Measurements from ENCODE around the gene DNAH8.
A peak's percentile ranks its signal among the peaks of the same experiment; 100 is the strongest.
"Not testable (repeated sequence)": the region's sequence is repeated elsewhere in the genome, so short reads cannot be mapped to it uniquely, and the experiment has no call there.

The DNAH8 gene

DNA sequence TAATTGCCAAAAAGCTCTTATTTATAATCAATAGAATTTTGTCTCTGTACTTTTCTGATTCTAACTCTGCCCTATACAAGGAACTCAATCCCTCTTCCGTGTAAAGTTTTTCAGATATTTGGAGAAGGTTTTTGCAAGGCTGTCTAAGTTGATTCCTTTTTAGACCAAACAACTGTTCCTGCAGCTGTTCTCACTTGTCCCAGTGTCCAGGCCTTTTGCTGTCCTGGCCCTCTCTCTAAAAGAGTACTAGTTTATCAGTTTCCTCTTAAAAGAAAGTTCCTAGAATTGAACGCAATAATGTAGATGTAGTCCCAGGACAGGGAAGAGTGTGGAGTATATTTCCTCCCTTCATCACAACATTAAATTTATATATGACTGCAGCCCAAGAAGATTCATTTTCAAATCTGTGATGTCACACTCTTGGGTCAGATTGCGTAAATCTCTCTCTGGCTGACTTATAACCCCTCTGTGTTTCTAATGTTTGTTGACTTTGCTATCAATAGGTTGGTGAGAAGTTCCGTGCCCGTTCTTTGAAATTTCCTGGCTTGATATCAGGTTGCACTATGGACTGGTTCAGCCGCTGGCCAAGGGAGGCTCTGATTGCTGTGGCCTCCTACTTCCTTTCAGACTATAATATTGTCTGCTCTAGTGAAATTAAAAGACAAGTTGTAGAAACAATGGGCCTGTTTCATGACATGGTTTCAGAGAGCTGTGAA, 194.1 kb downstream of the DNAH8 start:
- DNase-seq: no peak

DNA sequence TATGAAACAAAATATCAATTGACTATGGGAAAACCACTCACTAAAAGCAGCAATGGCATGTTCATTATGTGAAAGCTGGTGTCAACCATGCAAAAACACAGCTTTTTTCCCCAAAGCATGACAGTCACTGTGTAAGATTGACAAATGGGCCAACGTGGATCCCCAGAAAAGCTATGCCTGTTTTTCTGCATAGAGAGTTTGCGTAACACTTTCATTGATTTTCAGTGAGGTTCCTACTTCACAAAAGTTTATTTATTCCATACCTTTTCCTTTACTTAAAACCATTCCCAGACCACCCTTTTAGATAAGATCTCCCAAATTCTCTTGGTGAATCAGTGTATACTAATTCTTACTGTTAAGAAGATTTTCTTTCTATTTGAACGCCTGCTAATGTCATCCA, 195.1 kb downstream of the DNAH8 start:
- no peak for DNase-seq

DNA sequence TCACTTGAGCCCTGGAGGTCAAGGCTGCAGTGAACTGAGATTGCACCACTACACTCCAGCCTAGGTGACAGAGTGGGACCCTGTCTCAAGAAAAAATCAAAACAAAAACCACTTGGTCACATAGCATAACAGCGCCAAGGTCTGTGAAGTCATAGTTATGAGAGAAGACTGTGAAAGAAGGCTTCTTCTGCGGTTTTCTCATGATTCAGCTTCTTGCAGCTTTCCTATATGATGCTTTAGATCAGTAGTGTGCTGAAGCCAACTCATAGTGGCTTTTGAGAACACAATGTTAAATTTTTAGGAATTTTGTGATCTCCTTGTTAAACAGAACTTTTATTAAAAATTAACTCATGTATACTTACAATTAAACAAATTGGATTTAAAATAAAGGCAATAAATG, 197.3 kb downstream of the DNAH8 start:
- no peak for DNase-seq

DNA sequence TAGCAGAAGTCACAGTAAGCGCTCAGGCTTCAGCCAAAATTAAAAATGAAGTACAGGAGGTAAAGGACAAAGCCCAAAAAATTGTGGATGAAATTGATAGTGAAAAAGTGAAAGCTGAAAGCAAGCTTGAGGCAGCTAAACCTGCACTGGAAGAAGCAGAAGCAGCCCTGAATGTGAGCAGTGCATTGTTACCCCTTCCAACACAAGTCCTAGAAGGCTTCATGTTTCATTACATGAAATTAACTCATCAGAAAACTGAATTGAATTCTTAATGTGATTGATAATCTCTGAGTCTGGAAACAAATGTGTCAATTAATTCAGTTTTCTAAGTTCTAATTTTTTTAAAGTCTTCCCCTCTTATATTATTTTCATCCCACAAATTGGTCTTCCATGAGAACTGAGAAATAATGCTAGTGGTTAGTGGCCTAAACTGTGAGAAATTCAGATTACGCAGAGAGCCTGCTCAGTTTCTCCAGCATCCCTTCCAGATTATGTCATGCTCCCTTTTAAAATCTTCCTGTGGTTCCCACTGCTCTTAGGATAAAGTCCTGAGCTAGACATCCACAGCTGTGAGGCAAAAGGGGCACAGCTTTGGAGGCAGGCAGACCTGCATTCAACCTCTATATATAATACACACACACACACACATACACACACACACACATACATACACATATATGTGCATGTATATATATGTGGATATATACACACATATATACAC, 200.3 kb downstream of the DNAH8 start:
- DNase-seq: no peak

DNA sequence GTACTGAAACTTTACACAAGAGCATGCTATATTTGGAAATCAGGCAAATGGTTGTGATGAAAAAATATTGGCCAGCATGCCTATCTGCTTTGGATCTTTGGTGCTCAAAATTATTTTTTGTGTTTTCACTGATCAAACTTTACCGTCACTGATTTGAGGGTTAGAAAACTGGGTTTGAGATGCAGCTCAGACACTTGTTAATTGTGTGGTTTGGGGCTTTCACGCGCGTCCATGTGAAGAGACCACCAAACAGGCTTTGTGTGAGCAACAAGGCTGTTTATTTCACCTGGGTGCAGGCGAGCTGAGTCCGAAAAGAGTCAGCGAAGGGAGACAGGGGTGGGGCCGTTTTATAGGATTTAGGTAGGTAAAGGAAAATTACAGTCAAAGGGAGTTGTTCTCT, 206.4 kb downstream of the DNAH8 start:
- DNase-seq: not testable (repeated sequence)

DNA sequence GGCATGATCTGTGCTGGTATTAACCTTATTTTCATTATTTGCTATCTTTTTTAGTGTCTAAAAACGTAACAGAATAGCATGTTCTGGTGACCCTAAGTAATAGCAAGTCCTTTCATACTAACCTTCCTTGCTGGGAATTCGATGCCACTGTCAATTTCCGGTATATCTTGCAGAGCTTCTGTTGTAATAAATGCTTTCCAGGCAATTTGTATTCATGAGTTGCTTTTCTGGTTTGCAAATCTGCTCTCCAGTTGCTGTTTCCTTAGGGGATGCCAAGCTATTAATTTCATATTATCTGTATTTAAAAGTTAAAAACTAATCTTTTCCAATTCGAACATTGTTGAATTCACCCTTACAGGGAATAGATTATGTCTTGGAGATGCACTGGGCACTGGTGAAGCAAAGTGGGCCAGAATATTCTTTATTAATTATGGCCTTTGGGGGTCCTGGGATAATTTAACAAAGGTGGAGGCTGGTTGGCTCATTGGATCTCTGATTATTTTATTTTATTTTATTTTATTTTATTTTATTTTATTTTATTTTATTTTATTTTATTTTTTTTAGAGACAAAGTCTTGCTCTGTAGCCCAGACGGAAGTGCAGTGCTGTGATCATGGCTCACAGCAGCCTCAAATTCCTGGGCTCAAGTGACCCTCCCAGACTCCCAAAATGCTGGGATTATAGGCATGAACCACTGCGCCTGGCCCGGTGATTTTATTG, 209.8 kb downstream of the DNAH8 start:
- no peak for DNase-seq

DNA sequence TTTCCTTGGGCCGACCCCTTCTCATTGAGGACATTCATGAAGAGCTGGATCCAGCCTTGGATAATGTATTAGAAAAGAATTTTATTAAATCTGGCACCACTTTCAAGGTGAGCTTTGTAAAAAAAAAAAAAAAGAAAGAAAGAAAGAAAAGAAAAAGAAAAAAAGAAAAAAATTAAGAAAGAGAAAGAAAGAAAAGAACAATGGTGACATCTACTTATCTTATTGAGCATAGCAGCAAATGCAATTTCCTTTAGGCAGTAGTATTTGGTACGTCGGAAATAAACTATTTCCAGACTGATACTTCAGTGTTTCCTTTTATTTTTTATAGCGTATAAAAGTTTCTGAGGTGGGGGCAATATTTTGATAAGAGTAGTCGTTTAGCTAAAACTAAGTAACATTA, 214.4 kb downstream of the DNAH8 start:
- no peak for DNase-seq

DNA sequence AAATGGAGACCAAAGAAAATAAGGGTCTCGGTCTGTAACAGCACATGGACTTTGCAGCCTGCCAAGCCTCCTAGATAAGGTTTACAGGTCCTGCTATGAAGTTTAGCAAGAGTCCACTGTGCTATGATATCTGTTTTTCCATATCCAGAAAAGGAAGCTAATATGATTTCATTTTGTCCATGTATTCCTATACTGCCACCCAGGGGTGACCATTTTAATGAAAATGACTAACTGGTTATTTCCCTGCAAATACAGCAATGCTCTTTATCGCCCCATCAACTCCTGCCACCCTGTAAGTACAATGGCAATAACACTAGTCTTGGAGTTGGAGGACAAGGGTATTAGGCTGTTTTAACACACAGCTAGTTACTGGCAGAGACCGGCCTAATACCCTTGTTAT, 218.3 kb downstream of the DNAH8 start:
- DNase-seq: peak in 1 of 14 donors; percentile 4

DNA sequence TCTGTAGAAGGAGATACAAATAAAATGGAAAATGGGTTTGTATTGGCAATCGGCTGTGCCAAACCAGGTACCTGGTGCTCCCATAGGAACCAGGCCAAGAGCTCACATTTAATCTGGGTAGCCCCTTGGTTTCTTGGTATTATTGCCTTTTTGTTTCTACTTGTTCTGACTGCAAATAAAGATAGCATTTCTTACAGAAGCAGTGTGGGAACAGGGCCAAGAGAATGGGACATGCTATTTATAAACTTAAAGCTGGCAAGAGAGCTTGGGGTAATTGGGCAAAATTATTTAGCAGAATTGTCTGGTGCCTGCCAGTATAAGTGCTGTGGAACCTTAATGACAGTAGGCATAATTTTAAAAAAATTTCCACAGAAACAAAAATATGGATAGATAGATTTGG, 219.9 kb downstream of the DNAH8 start:
- no peak for DNase-seq

DNA sequence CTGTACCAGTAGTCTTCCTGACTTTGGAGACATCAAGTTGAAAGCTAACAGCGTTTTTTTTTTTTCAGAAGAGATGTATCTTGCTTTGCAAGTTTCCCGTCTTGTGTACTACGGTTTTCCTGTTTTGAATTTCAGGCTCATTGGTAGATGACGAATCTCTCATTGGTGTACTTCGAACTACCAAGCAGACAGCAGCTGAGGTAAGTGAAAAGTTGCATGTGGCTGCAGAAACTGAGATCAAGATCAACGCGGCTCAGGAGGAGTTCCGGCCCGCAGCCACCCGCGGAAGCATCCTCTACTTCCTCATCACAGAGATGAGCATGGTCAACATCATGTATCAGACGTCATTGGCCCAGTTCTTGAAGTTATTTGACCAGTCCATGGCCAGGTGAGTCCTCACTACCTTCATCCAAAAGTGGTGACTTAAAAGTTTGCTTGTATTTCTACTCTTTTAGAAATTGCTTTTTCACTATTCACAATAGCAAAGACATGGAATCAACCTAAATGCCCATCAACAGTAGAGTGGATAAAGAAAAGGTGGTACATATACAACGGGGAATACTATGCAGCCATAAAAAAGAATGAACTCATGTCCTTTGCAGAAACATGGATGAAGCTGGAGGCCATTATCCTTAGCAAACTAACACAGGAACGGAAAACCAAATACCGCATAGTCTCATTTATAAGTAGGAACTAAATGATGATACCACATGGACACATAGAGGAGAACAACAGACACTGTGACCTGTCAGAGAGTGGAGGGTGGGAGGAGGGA, 222.9 kb downstream of the DNAH8 start:
- DNase-seq: no peak

DNA sequence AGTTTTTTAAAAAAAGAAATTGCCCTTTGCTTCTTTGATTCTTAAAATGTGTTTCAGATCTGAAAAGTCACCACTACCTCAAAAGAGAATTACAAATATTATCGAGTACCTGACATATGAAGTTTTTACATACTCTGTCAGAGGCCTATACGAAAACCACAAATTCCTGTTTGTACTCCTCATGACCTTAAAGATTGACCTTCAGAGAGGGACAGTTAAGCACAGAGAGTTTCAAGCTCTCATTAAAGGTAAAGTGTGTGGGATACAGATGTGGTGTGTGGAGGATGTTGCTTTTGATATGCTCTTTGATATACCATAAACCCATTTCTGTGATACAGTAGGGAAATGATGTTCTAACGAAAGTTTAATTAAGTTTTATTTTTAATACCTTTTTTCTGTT, 223.6 kb downstream of the DNAH8 start:
- DNase-seq: no peak

DNA sequence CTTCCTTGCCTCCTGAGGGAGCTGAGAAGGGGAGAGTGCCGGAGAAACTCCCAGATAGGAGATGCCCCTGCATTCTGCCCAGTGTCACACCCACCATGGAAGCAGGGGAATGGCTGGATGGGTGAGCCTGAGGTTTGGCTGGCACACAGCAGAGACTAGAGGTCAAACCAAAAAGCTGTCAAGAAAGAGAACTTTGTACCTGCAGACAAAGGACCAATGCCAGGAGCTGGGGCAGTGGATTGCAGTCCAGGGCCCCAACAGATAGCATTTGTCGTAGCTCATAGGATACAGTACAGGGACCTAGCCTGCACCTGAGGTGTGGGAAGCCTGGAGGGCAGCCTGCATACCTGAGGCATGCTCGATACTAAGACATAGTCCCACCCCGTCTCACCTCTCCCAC, 227.3 kb downstream of the DNAH8 start:
- DNase-seq: no peak

DNA sequence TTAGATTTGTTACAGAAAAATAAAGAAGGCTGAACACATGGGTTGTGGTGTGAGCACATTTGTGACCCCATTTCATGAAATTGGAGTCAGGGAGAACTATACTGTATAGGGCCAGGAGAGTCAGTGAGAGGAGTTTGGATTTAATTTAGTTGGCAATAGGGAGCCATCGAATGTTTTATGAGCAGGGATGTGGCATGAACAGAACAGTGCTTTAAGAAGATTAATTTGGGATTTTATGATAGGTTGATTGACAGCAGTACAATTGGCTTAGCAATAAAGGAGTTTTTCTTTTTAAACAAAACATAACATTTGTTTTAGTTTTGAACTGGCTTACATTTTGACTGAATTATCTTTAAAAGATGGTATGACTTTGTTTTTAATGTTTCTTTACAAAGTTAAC, 227.9 kb downstream of the DNAH8 start:
- no peak for DNase-seq

DNA sequence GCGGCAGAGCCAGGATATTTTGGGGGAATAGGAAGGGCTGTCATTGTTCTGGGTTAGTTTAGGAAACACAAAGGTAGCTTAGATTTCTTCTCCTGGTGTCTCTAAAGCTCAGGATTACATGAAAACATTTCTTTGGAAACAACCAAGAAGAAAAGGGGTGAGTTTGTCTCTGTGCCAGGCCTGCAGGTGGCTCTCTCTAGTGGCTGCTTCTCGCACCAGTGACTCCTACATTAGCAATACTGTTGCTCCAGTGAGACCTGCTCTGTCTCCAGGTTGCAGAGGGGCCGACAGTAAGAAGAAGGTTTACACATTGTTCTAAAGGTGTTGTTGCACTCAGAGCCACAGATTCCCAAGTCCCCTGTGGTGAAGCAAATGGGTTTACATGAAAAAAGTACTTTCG, 228.9 kb downstream of the DNAH8 start:
- DNase-seq: no peak

DNA sequence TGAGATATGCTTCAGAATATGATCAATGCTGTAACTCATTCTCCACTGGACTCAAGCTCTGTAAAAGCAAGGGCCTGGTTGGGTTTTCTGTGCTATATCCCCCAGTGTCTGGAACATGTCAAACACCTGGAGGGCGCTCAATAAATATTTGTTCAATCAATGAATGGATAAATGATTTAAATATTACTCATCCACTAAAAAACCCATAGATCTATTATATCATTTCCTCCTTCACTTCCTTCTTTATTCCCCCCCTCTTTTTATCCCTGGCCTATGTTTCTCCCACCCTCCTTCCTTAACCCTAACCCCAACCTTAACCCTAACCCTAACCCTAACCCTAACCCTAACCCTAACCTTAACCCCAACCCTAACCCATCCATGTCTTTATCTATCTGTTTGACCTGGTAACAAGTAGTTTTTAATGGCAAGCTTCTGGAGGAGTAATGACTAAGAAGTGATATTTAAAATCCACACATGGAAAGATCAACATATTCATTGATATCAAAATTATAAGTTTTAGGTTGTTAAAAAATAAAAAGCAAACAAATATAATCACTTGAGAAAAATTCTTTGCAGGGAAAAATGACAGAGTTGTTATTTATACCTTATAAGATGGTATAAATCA, 229.7 kb downstream of the DNAH8 start:
- no peak for DNase-seq

DNA sequence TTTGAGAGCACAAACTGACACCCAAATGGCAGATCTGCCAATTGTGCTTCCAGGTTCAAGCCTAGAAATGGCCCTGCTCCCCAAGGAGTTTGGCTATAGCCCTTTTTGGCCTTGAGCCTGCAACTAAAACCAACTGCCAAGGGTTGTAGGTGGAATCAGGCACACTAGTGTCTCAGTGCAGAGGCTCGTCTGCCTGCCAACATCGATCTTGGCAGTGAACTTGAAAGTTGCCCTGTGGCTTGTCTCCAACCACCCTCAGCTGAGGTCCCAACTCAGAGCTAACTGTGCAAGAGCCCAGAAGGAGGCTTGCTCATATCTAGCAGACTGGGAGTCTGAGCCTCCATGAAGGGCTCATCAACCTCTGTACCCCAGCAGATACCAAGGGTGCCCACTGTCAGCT, 240.8 kb downstream of the DNAH8 start:
- DNase-seq: peak in 2 of 14 donors; percentile 6 to 18

DNA sequence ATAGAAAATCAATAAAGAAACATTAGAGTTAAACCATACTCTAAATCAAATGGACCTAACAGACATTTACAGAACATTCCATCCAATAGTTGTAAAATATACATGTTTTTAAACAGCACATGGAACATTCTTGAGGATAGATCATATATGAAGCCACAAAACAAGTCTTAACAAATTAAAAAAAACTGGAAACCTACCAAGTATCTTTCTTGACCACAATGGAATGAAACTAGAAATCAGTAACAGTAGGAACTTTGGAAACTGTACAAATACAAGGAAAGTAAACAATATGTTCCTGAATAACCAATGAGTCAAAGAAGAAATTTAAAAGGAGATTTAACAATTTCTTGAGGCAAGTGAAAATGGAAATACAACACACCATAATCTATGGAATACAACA, 242.3 kb downstream of the DNAH8 start:
- DNase-seq: no peak

DNA sequence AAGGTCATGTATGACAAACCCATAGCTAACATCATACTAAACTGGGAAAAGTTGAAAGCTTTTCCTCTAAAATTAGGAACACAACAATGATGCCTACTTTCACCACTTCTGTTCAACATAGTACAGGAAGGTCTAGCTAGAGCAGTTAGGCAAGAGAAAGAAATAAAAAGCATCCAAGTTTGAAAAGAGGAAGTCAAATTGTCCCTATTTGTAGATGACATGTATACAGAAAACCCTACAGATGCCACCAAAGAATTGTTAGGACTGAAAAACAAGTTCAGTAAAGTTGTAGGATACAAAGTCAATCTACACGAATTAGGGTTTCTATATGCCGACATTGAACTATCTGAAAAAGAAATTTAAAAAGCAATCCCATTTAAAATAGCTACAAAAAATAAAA, 244.0 kb downstream of the DNAH8 start:
- DNase-seq: no peak

DNA sequence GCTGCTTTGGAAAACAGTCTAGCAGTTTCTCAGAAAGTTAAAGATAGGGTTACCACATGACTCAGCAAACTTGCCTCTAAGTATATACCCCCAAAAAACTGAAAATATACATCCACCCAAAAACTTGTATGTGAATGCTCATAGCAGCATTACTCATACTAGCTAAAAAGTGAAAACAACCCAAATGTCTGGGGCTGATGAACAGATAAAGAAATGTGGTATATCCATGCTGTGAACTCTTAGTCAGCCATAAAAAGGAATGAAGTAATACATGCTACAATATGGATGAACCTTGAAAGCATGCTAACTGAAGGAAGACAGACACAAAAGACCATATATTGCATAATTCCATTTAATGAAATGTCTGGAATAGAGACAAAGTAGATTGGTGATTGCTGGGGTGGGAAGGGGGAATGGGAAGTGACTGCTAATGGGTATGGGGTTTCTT, 253.6 kb downstream of the DNAH8 start:
- DNase-seq: no peak

DNA sequence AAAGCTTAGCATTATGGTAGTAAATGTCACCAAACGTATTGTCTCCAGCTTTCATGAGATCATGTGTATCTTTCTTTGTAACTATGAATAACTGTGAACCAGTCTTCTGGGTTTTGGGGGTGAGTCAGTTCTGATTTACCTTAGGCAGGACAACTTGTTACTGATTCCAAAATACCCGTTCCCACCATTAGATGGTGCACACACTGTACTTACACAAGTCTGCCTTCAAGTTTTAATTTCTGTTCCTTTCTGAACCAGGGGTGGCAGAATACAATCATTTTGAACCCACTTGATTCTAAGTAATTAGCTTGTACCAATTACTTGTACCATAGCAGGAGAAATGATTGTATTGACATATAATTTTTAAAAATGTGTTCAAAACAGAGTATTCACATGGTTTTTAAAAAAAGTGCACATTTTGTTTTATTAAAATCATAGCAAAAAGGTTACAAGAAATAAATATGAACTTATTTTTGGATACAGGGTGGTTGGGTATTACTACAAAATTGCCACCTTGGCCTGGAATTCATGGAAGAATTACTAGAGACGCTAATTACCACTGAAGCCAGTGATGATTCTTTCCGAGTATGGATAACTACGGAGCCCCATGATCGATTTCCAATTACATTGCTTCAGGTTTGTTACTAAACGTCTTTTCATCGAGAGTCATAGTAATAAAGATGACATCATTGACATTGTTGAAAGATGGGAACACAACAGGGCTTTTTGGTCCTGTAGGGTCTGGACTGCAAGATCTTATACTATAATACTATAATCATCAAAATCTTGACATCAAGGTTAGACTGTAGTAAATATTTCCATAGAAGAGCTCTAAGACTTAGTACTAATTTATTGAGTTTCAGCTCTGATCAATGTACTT, 258.3 kb downstream of the DNAH8 start:
- peak in 1 of 14 donors; percentile 3 for DNase-seq

Data from C1 segment of cervical spinal cord (tissue), 14 donors.